Peyer's patch (tissue), 4 donors: ENCODE measurements around the gene HGFAC. TPM values are rescaled to one million over a fixed set of nuclear protein-coding genes. Genes with fewer than 3 reads are reported as not detected.

Source experiments
- DNase-seq, 3 donors: peaks; one replicate each; pipeline ENCODE4 v3.0.0-alpha.2; 2017 to 2019
- H3K27ac ChIP-seq, 4 donors: fragments of 200-600 bp; sonication (generic); one replicate each; pipeline ENCODE4 v1.5.1; 2016 to 2019
- H3K27me3 ChIP-seq, 2 donors: fragments of 200-600 bp; sonication (generic); one replicate each; pipeline ENCODE4 v1.5.1; 2019
- H3K36me3 ChIP-seq, 3 donors: fragments of 200-600 bp; sonication (generic); one replicate each; pipeline ENCODE4 v1.5.1; 2016 to 2019
- H3K4me1 ChIP-seq, 4 donors: fragments of 200-600 bp; sonication (generic); one replicate each; pipeline ENCODE4 v1.5.1; 2016 to 2019
- H3K4me3 ChIP-seq, 4 donors: fragments of 200-600 bp; sonication (generic); 1 replicate in 3 of 4; 2 replicates in 1 of 4; pipeline ENCODE4 v1.5.1; 2016 to 2019; ENCODE audit warnings: mild to moderate bottlenecking in 1 of 4
- H3K9me3 ChIP-seq, 4 donors: fragments of 200-600 bp; sonication (generic); one replicate each; pipeline ENCODE4 v1.5.1; 2016 to 2019; ENCODE audit warnings: mild to moderate bottlenecking in 1 of 4
- CTCF ChIP-seq, 6 experiments: fragments of 450-650 bp in 4 of 6; fragments of 200-600 bp in 2 of 6; sonication (generic) in 1 of 6; IDR thresholded peaks; one replicate each; pipeline ENCODE4 v1.5.1; 2017 to 2019; ENCODE audit warnings: antibody characterized with exemption in 6 of 6, mild to moderate bottlenecking in 3 of 6, moderate library complexity in 1 of 6
- POLR2A ChIP-seq, 2 donors: fragments of 450-650 bp; IDR thresholded peaks; one replicate each; pipeline ENCODE4 v1.5.1; 2017; ENCODE audit warnings: antibody characterized with exemption in 2 of 2, mild to moderate bottlenecking in 2 of 2, moderate library complexity in 2 of 2
- total RNA-seq, 4 donors: library from RNA; depleted of rRNA; stranded (reverse); fragments of >200 nt; gene quantifications; one replicate each; pipeline ENCODE4 v1.1.0, GENCODE V29; 2016

Gene HGFAC
- total RNA-seq, 4 donors from 2014 or later = not detected

GRCh38 chr4:3446631-3447320, 5.0 kb downstream of the HGFAC start:
- no peaks in the 10 kb centered on the region for H3K36me3 ChIP-seq
- no peak for DNase-seq
- TF ChIP-seq CTCF (IDR thresholded peaks at IDR 0.05) (no peak), POLR2A (IDR thresholded peaks at IDR 0.05) (no peak)
- H3K27me3 ChIP-seq = no peaks in the 10 kb centered on the region
- peaks cover 0 to 10% (median 3%) of the 10 kb centered on the region in 4 donors for H3K4me1 ChIP-seq
- H3K9me3 ChIP-seq = no peaks in the 10 kb centered on the region
- no peak overlapping the region for H3K27ac ChIP-seq
- no peak overlapping the region for H3K4me3 ChIP-seq

GRCh38 chr4:3447431-3448395, 5.9 kb downstream of the HGFAC start:
- Histone ChIP-seq H3K27ac (no peak overlapping the region), H3K36me3 (no peaks in the 10 kb centered on the region), H3K4me3 (no peak overlapping the region), H3K4me1 (peaks cover 0 to 10% (median 3%) of the 10 kb centered on the region in 4 donors), H3K27me3 (no peaks in the 10 kb centered on the region), H3K9me3 (no peaks in the 10 kb centered on the region)
- TF ChIP-seq CTCF (IDR thresholded peaks at IDR 0.05) = no peak
- no peak for TF ChIP-seq POLR2A (IDR thresholded peaks at IDR 0.05)
- DNase-seq = no peak

GRCh38 chr4:3449047-3449573, 7.3 kb downstream of the HGFAC start:
- H3K36me3 ChIP-seq = no peaks in the 10 kb centered on the region
- no peaks in the 10 kb centered on the region for H3K27me3 ChIP-seq
- H3K9me3 ChIP-seq = no peaks in the 10 kb centered on the region
- no peak for DNase-seq
- H3K4me3 ChIP-seq = no peak overlapping the region
- no peaks in the 10 kb centered on the region for H3K4me1 ChIP-seq
- TF ChIP-seq CTCF (IDR thresholded peaks at IDR 0.05) = no peak
- no peak for TF ChIP-seq POLR2A (IDR thresholded peaks at IDR 0.05)
- no peak overlapping the region for H3K27ac ChIP-seq

- H3K27ac ChIP-seq = no peak overlapping the region
- no peak overlapping the region for H3K4me3 ChIP-seq
- DNase-seq = no peak
- H3K36me3 ChIP-seq = no peaks in the 10 kb centered on the region
- no peaks in the 10 kb centered on the region for H3K9me3 ChIP-seq
- TF ChIP-seq POLR2A (IDR thresholded peaks at IDR 0.05) (no peak), CTCF (IDR thresholded peaks at IDR 0.05) (no peak)
- H3K4me1 ChIP-seq = no peaks in the 10 kb centered on the region
- no peaks in the 10 kb centered on the region for H3K27me3 ChIP-seq
Observed at GRCh38 chr4:3449574-3450534, 8.1 kb downstream of the HGFAC start.

- H3K36me3 ChIP-seq = no peaks in the 10 kb centered on the region
- H3K27me3 ChIP-seq = no peaks in the 10 kb centered on the region
- H3K4me3 ChIP-seq = no peak overlapping the region
- DNase-seq = no peak
- TF ChIP-seq POLR2A (IDR thresholded peaks at IDR 0.05) (no peak), CTCF (IDR thresholded peaks at IDR 0.05) (no peak)
- no peaks in the 10 kb centered on the region for H3K4me1 ChIP-seq
- peaks cover 0 to 7% (median 0%) of the 10 kb centered on the region in 4 donors for H3K9me3 ChIP-seq
- H3K27ac ChIP-seq = no peak overlapping the region
Observed at GRCh38 chr4:3450643-3451042, 8.9 kb downstream of the HGFAC start.
